ENCODE measurements around the gene UBE2G2.

DNA sequence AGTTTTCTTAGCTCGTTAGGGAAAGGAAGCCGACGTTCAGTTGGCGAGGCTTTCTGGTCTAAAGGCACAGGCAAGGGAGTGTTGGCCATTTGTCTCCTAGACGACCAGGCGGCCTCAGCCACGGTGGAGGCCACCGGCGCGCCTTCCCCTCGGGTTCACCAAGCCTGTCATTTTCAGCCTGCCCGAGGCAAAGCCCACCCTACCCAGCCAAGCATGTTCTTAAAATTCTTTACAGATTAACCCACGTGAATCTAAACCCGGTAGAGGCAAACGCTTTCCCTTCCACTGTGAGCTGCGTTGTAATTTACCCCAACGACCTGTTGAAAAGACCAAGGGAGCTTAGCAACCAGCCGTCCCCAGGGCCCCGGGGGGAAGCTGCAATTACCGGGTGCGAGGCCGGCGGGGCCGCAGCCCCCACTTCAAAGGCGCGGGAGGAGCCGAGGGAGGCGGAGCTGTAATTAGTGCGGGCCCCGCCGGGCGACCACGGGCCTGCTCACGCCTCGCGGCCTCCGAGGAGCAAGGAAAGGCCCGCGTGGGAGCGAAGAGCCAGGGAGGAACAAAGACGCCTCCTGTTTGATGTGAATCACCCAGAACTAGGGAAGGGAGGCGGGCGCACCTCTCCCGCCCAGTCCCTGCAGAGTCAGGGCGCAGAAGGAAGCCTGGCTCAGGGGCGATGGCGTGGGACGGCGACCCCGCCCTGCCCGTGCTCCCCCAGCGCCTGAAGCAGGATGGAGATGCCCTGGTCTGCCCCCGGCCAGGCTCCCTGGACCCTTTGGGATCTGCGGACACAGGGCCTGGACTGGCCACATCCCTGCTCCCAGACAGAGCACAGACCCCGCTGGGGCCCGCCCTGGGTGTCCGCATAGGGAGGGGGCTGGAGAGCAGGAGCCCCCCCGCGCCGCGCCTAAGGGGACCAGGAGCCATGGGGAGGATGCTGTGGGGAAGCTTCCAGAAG is 78.2 kb downstream of the UBE2G2 start:
- TF ChIP-seq SPI1 (IDR thresholded peaks at IDR 0.05; ENCODE audit: low read depth, low read length), result no peak
- TF ChIP-seq POLR2AphosphoS5 (IDR thresholded peaks at IDR 0.05; ENCODE audit: low read depth, low read length), result no peak
- TF ChIP-seq POLR2A (IDR thresholded peaks at IDR 0.05; ENCODE audit: low read depth, low read length), result no peak
- TF ChIP-seq TAF1 (IDR thresholded peaks at IDR 0.05; ENCODE audit: low read depth, low read length), result no peak
- no peak for TF ChIP-seq PAX5 (IDR thresholded peaks at IDR 0.05; ENCODE audit: insufficient read depth, low read length, severe bottlenecking)
- TF ChIP-seq POU2F2 (IDR thresholded peaks at IDR 0.05; ENCODE audit: low read depth, low read length), result no peak

Measured in GM12891 (cell line).